ENCODE results near the gene AGAP9.

DNA sequence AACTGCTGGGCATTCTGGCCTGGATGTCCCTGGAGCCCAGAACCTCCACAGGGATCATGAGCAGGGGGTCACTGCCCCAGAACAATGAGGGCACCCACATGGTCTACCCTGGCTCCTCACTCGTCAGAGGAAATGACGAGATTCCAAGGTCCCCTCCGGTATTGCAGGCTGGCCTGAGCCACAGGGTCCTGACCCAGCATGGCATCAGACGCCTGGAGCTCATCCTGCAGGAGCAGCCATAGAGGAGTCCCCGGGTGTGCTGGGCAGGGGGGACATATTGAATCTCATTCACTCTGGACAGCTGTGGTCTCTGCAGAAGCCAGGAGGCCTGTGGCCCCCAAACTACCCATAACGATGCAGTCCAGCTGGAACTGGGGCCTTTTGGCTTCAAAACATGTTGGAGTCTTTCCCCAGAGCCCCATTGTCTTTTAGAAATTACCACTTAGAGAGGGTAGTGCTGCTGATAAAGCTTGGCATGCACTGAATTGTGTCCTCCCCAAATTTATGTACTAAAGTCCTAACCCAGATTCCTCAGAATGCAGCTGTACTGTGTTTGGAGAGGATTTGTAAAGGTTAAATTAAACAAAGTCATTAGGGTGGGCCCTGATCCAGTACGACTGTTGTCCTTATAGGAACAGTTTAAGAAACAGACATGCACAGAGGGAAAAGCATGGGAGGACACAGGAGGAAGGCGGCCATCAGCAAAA lies 67.2 kb downstream of the AGAP9 start:
- TF ChIP-seq, protein P1, sequence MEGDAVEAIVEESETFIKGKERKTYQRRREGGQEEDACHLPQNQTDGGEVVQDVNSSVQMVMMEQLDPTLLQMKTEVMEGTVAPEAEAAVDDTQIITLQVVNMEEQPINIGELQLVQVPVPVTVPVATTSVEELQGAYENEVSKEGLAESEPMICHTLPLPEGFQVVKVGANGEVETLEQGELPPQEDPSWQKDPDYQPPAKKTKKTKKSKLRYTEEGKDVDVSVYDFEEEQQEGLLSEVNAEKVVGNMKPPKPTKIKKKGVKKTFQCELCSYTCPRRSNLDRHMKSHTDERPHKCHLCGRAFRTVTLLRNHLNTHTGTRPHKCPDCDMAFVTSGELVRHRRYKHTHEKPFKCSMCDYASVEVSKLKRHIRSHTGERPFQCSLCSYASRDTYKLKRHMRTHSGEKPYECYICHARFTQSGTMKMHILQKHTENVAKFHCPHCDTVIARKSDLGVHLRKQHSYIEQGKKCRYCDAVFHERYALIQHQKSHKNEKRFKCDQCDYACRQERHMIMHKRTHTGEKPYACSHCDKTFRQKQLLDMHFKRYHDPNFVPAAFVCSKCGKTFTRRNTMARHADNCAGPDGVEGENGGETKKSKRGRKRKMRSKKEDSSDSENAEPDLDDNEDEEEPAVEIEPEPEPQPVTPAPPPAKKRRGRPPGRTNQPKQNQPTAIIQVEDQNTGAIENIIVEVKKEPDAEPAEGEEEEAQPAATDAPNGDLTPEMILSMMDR (IDR thresholded peaks at IDR 0.05): no peak
- TF ChIP-seq POLR2A (IDR thresholded peaks at IDR 0.05): no peak

Measured in esophagus squamous epithelium (tissue), 4 donors.